ENCODE measurements around the gene USP47. TPM values are rescaled to one million over a fixed set of nuclear protein-coding genes. Genes with fewer than 3 reads are reported as not detected.

USP47 gene
- total RNA-seq, 1 experiment from 2014 or later, result 37.5 TPM

GRCh38 chr11:11981364-11981763, 139.6 kb downstream of the USP47 start:
- Mint-ChIP-seq H3K27ac (ENCODE audit: unreplicated experiment) (no peak overlapping the region), H3K36me3 (ENCODE audit: insufficient read depth, unreplicated experiment) (no peaks in the 10 kb centered on the region), H3K4me3 (ENCODE audit: low read depth, unreplicated experiment) (no peak overlapping the region), H3K9me3 (ENCODE audit: low read depth, unreplicated experiment) (no peaks in the 10 kb centered on the region), H3K27me3 (ENCODE audit: unreplicated experiment) (no peaks in the 10 kb centered on the region), H3K4me1 (ENCODE audit: low read depth, unreplicated experiment) (peaks cover 26% of the 10 kb centered on the region)
- no peak for TF ChIP-seq CTCF (IDR thresholded peaks at IDR 0.05; ENCODE audit: unreplicated experiment)
- DNase-seq, result no peak
- intact Hi-C loops (cut with micrococcal nuclease; ENCODE audit: unreplicated experiment), result no loop called here
- CTCF ChIA-PET, result no interaction called here
- BruUV-seq (replicated peaks), result no TSS peak

DNA sequence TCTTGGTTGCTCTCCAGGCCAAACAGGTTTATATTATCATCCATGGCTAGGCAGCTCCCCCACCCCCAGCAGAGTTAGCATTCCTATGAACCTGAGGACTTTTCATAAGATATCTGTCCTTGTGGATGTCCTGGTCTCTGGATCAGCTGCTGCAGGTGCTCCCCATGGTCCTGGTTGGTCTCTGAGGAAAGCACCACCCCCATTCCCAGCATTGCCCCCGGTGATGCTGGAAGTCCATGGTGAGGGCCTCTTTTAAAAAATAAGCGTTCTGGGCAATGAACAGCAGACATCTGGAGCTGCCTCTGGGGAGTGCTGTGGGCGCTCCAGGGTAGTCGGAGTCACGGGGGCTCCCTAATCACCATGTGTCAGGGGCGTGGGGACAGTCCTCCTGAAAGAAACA, 140.1 kb downstream of the USP47 start:
- H3K27me3 Mint-ChIP-seq (ENCODE audit: unreplicated experiment), result no peaks in the 10 kb centered on the region
- no TSS peak for BruUV-seq (replicated peaks)

DNA sequence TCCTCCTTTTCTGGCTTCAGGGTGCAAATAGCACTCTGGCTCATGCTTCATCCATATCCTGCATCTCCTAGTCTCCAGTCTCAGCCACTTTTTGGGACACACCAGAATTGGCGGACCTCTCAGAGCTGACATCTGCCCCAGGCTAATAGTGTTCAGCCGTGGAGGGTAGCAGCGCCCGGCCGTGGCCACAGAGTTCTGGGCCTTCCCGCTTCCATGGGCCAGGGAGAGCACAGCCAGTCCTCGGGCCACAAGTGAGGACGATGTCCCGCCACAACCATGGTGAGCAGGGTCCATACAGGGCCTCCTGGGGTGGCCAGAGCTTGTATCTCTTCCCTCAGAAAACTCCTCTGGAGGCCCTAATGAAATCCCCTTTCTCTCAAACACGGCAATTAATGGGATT, 140.7 kb downstream of the USP47 start:
- intact Hi-C loops (cut with micrococcal nuclease; ENCODE audit: unreplicated experiment), result no loop called here
- no peaks in the 10 kb centered on the region for H3K27me3 Mint-ChIP-seq (ENCODE audit: unreplicated experiment)

More for the DNA sequence above, 140.1 kb downstream of the USP47 start:
- Mint-ChIP-seq H3K9me3 (ENCODE audit: low read depth, unreplicated experiment) (no peaks in the 10 kb centered on the region), H3K36me3 (ENCODE audit: insufficient read depth, unreplicated experiment) (no peaks in the 10 kb centered on the region), H3K27ac (ENCODE audit: unreplicated experiment) (no peak overlapping the region), H3K4me3 (ENCODE audit: low read depth, unreplicated experiment) (no peak overlapping the region), H3K4me1 (ENCODE audit: low read depth, unreplicated experiment) (peaks cover 21% of the 10 kb centered on the region)
- intact Hi-C loops (cut with micrococcal nuclease; ENCODE audit: unreplicated experiment), result no loop called here
- CTCF ChIA-PET, result no interaction called here
- TF ChIP-seq CTCF (IDR thresholded peaks at IDR 0.05; ENCODE audit: unreplicated experiment), result no peak
- DNase-seq, result no peak

DNA sequence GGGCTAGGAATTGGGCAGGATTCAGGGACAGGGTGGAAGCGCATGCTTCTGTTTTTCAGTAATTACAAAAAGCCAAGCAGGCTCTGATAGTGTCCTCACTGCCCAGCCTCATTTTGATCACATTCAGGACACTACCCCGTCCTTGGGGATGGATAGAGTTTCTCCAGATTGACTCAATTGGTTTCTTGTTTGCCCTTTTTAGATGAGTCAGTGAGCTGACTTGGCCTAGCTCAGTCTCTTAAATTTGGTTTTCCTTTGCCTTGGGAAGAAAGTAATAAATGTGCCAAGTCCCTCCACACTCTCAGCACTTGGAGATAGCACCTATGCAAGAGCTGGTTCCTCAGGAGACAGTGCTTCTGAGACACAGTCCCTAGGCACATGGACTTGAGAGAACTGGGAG, 141.2 kb downstream of the USP47 start:
- Mint-ChIP-seq H3K36me3 (ENCODE audit: insufficient read depth, unreplicated experiment) (no peaks in the 10 kb centered on the region), H3K4me3 (ENCODE audit: low read depth, unreplicated experiment) (no peak overlapping the region), H3K27me3 (ENCODE audit: unreplicated experiment) (no peaks in the 10 kb centered on the region), H3K27ac (ENCODE audit: unreplicated experiment) (no peak overlapping the region), H3K4me1 (ENCODE audit: low read depth, unreplicated experiment) (peaks cover 11% of the 10 kb centered on the region), H3K9me3 (ENCODE audit: low read depth, unreplicated experiment) (no peaks in the 10 kb centered on the region)
- no peak for DNase-seq
- CTCF ChIA-PET, result no interaction called here
- no peak for TF ChIP-seq CTCF (IDR thresholded peaks at IDR 0.05; ENCODE audit: unreplicated experiment)
- intact Hi-C loops (cut with micrococcal nuclease; ENCODE audit: unreplicated experiment), result no loop called here
- BruUV-seq (replicated peaks), result no TSS peak

More for the DNA sequence above, 140.7 kb downstream of the USP47 start:
- no TSS peak for BruUV-seq (replicated peaks)
- Mint-ChIP-seq H3K9me3 (ENCODE audit: low read depth, unreplicated experiment) (no peaks in the 10 kb centered on the region), H3K27ac (ENCODE audit: unreplicated experiment) (no peak overlapping the region), H3K4me3 (ENCODE audit: low read depth, unreplicated experiment) (no peak overlapping the region), H3K4me1 (ENCODE audit: low read depth, unreplicated experiment) (peaks cover 15% of the 10 kb centered on the region), H3K36me3 (ENCODE audit: insufficient read depth, unreplicated experiment) (no peaks in the 10 kb centered on the region)
- TF ChIP-seq CTCF (IDR thresholded peaks at IDR 0.05; ENCODE audit: unreplicated experiment), result no peak
- CTCF ChIA-PET, result no interaction called here
- DNase-seq, result no peak

All from Calu3 (cell line).